IMR-90 (cell line): ENCODE data around the gene S100A4. TPM values are rescaled to one million over a fixed set of nuclear protein-coding genes. Genes with fewer than 3 reads are reported as not detected.

Source experiments
- ATAC-seq: fragments of 200-7000 bp; cut with Tn5 transposase; 2 replicates; pipeline ENCODE4 v1.9.1; 2020; ENCODE audit warnings: low read depth, mild to moderate bottlenecking, moderate library complexity
- BruUV-seq: library from RNA; stranded (reverse); fragments of 400-500 nt; replicated peaks from 2 replicates; lab custom pipeline; 2021; lab: Mats Ljungman, UMichigan
- CTCF ChIA-PET: fragments of 300-600 bp; formaldehyde crosslinking; extraction: SDS; loops from one replicate; lab custom pipeline; 2021; ENCODE audit warnings: antibody characterized with exemption; lab: Yijun Ruan, JAX
- POLR2A ChIA-PET: fragments of 300-600 bp; sonication (Branson Sonifier 250); formaldehyde crosslinking; loops from one replicate; lab custom pipeline; 2022; ENCODE audit warnings: antibody characterized with exemption; ENCODE audit not compliant: unreplicated experiment; lab: Charles Lee
- DNase-seq: peaks from one replicate; pipeline ENCODE4 v3.0.0; 2013
- H2AFZ ChIP-seq: replicated peaks from 2 replicates; pipeline ENCODE3; 2013; ENCODE audit warnings: low read length, mild to moderate bottlenecking; ENCODE audit not compliant: poor library complexity
- H2AK5ac ChIP-seq: 2 replicates; pipeline ENCODE4 v1.6.1; 2013; ENCODE audit warnings: low read depth, low read length, inconsistent platforms
- H2AK9ac ChIP-seq: replicated peaks from 2 replicates; pipeline ENCODE3; 2013; ENCODE audit warnings: mild to moderate bottlenecking, low read depth, low read length, moderate library complexity; ENCODE audit not compliant: poor library complexity
- H2BK120ac ChIP-seq: 2 replicates; pipeline ENCODE4 v1.6.1; 2013; ENCODE audit warnings: low read depth, low read length, inconsistent platforms
- H2BK15ac ChIP-seq: 3 replicates; pipeline ENCODE4 v1.6.1; 2013; ENCODE audit warnings: low read depth, low read length, inconsistent platforms
- H2BK20ac ChIP-seq: 2 replicates; pipeline ENCODE4 v1.6.1; 2013; ENCODE audit warnings: low read depth, mild to moderate bottlenecking, inconsistent platforms, low read length, moderate library complexity
- H2BK5ac ChIP-seq: 2 replicates; pipeline ENCODE4 v1.6.1; 2013; ENCODE audit warnings: mild to moderate bottlenecking, low read depth, low read length, inconsistent platforms; ENCODE audit not compliant: poor library complexity, severe bottlenecking
- H3K14ac ChIP-seq: replicated peaks from 2 replicates; pipeline ENCODE4 v1.6.1; 2013; ENCODE audit warnings: low read depth, low read length, inconsistent platforms
- H3K18ac ChIP-seq: 2 replicates; pipeline ENCODE4 v1.6.1; 2013; ENCODE audit warnings: low read depth, low read length, control low read depth
- H3K23ac ChIP-seq: 2 replicates; pipeline ENCODE4 v1.6.1; 2013; ENCODE audit warnings: low read depth, low read length, inconsistent platforms
- H3K27ac ChIP-seq: 2 replicates; pipeline ENCODE4 v1.5.1; 2013; ENCODE audit warnings: mild to moderate bottlenecking, control low read depth, low read length; ENCODE audit not compliant: insufficient read depth
- H3K27me3 ChIP-seq: 2 replicates; pipeline ENCODE4 v1.6.1; 2013; ENCODE audit warnings: low read length; ENCODE audit not compliant: control insufficient read depth, insufficient read depth
- H3K36me3 ChIP-seq: 2 replicates; pipeline ENCODE4 v1.6.1; 2013; ENCODE audit warnings: low read length, mixed read lengths; ENCODE audit not compliant: control insufficient read depth, insufficient read depth
- H3K4ac ChIP-seq: 2 replicates; pipeline ENCODE4 v1.6.1; 2013; ENCODE audit warnings: low read depth, low read length, inconsistent platforms
- H3K4me1 ChIP-seq: 2 replicates; pipeline ENCODE4 v1.6.1; 2013; ENCODE audit warnings: low read length, mixed read lengths; ENCODE audit not compliant: control insufficient read depth, insufficient read depth
- H3K4me2 ChIP-seq: 2 replicates; pipeline ENCODE4 v1.6.1; 2013; ENCODE audit warnings: low read depth, mild to moderate bottlenecking, control low read depth, low read length, moderate library complexity
- H3K4me3 ChIP-seq: 2 replicates; pipeline ENCODE4 v1.5.1; 2013; ENCODE audit warnings: low read depth, mild to moderate bottlenecking, control low read depth, low read length, moderate library complexity; ENCODE audit not compliant: insufficient read depth
- H3K56ac ChIP-seq: 2 replicates; pipeline ENCODE4 v1.6.1; 2013; ENCODE audit warnings: low read length, inconsistent platforms; ENCODE audit not compliant: insufficient read depth; ENCODE audit errors: extremely low read depth
- H3K79me1 ChIP-seq, 2 experiments: 2 replicates each; pipeline ENCODE4 v1.6.1; 2013; ENCODE audit warnings: low read length in 2 of 2, inconsistent platforms in 1 of 2, low read depth in 1 of 2
- H3K9ac ChIP-seq: 2 replicates; pipeline ENCODE4 v1.6.1; 2013; ENCODE audit warnings: low read depth, low read length, control low read depth
- H3K9me1 ChIP-seq: 2 replicates; pipeline ENCODE4 v1.6.1; 2013; ENCODE audit warnings: low read length, inconsistent platforms; ENCODE audit not compliant: insufficient read depth
- H3K9me3 ChIP-seq: 2 replicates; pipeline ENCODE4 v1.6.1; 2013; ENCODE audit warnings: low read length; ENCODE audit not compliant: control insufficient read depth, insufficient read depth
- H4K20me1 ChIP-seq: 2 replicates; pipeline ENCODE4 v1.6.1; 2013; ENCODE audit warnings: low read length, inconsistent platforms; ENCODE audit not compliant: insufficient read depth
- H4K5ac ChIP-seq: 2 replicates; pipeline ENCODE4 v1.6.1; 2013; ENCODE audit warnings: mild to moderate bottlenecking, low read depth, low read length, control low read depth
- H4K8ac ChIP-seq, 2 experiments: 2 replicates each; pipeline ENCODE4 v1.6.1; 2013; ENCODE audit warnings: low read depth in 2 of 2, low read length in 2 of 2, control low read depth in 1 of 2, inconsistent platforms in 1 of 2
- H4K91ac ChIP-seq: 2 replicates; pipeline ENCODE4 v1.6.1; 2013; ENCODE audit warnings: low read depth, low read length, inconsistent platforms; ENCODE audit not compliant: insufficient read depth
- BHLHE40 ChIP-seq: fragments of 150-350 bp; IDR thresholded peaks from 2 replicates; pipeline ENCODE4 v1.6.1; 2016; ENCODE audit warnings: mild to moderate bottlenecking, low read depth, low read length
- CEBPB ChIP-seq: IDR thresholded peaks from 2 replicates; pipeline ENCODE4 v1.6.1; 2012; ENCODE audit warnings: low read depth, low read length, improper control_type of control experiment
- CHD1 ChIP-seq: IDR thresholded peaks from 2 replicates; pipeline ENCODE4 v1.6.1; 2012; ENCODE audit warnings: low read depth, low read length, improper control_type of control experiment
- CTCF ChIP-seq: conservative IDR thresholded peaks from 2 replicates; pipeline ENCODE4 v1.5.1; 2012; ENCODE audit warnings: mild to moderate bottlenecking, low read depth, low read length, improper control_type of control experiment
- ELK1 ChIP-seq: fragments of 150-350 bp; IDR thresholded peaks from 2 replicates; pipeline ENCODE4 v1.6.1; 2016; ENCODE audit warnings: low read depth, mild to moderate bottlenecking, low read length, moderate library complexity, borderline replicate concordance
- FOS ChIP-seq: fragments of 150-350 bp; IDR thresholded peaks from 2 replicates; pipeline ENCODE4 v1.6.1; 2016; ENCODE audit warnings: low read depth, low read length
- MAZ ChIP-seq: IDR thresholded peaks from 2 replicates; pipeline ENCODE4 v1.6.1; 2012; ENCODE audit warnings: low read depth, mild to moderate bottlenecking, low read length, improper control_type of control experiment, moderate library complexity, borderline replicate concordance
- MXI1 ChIP-seq: IDR thresholded peaks from 2 replicates; pipeline ENCODE4 v1.6.1; 2012; ENCODE audit warnings: low read depth, mild to moderate bottlenecking, low read length, moderate library complexity, borderline replicate concordance
- NFE2L2 ChIP-seq: fragments of 150-350 bp; IDR thresholded peaks from 2 replicates; pipeline ENCODE4 v1.6.1; 2016; ENCODE audit warnings: low read depth, mild to moderate bottlenecking, low read length
- RCOR1 ChIP-seq: IDR thresholded peaks from 2 replicates; pipeline ENCODE4 v1.6.1; 2012; ENCODE audit warnings: mild to moderate bottlenecking, low read length, improper control_type of control experiment; ENCODE audit not compliant: insufficient replicate concordance
- RFX5 ChIP-seq: IDR thresholded peaks from 2 replicates; pipeline ENCODE4 v1.8.0; 2012; ENCODE audit warnings: low read depth, mild to moderate bottlenecking, low read length, moderate library complexity
- SMC3 ChIP-seq: fragments of 150-350 bp; IDR thresholded peaks from 2 replicates; pipeline ENCODE4 v1.6.1; 2016; ENCODE audit warnings: low read depth, mild to moderate bottlenecking, antibody characterized with exemption, low read length, moderate library complexity
- USF2 ChIP-seq: fragments of 150-350 bp; IDR thresholded peaks from 2 replicates; pipeline ENCODE4 v1.6.1; 2017; ENCODE audit warnings: mild to moderate bottlenecking, antibody characterized with exemption, low read length, low read depth
- WGBS, 2 experiments: methylation state at CpG; one replicate each; pipeline versions ENCODE4 v1.1.5 to v1.1.7; 2013; ENCODE audit warnings: missing lambda C conversion rate in 2 of 2; ENCODE audit not compliant: insufficient read length in 1 of 2; ENCODE audit errors: extremely low coverage in 2 of 2; 5-methylcytosine and 5-hydroxymethylcytosine counted together
- dilution Hi-C: fragments of 300-500 bp; cut with HindIII; formaldehyde crosslinking; loops from one replicate; pipeline ENCODE4 v1.14.3; 2018; ENCODE audit warnings: low sequenced_read_pairs; ENCODE audit not compliant: unreplicated experiment
- in situ Hi-C: fragments of 300-500 bp; cut with MboI; formaldehyde crosslinking; loops from 3 replicates; pipeline ENCODE4 v1.14.3; 2019; ENCODE audit warnings: low sequenced_read_pairs, inconsistent platforms, mixed read lengths
- intact Hi-C: fragments of 100-400 bp; cut with micrococcal nuclease; formaldehyde crosslinking; loops from 2 replicates; pipeline ENCODE4 v1.10.0; 2022
- polyA plus RNA-seq, 3 experiments: library from polyadenylated mRNA; depleted of rRNA; stranded (reverse); fragments of >200 nt; gene quantifications; 2 replicates each; pipeline ENCODE4 v1.2.3, GENCODE V29; 2012; ENCODE audit warnings: low replicate concordance in 1 of 3
- total RNA-seq: library from RNA; depleted of rRNA; stranded (reverse); fragments of >200 nt; gene quantifications from 2 replicates; pipeline ENCODE4 v1.2.3, GENCODE V29; 2012

S100A4 gene
- total and polyA plus RNA-seq, 2 of the 4 experiments (the other 2 are of a cell fraction) = 5.6 to 16.6 TPM

- in situ Hi-C loops = loop anchor here (25.0 kb wide), 1 partner anchor 412 kb away; the partner anchor contains the start of genes CREB3L4, CRTC2 and SLC39A1
- peaks cover 45% of the 10 kb centered on the region for H3K4me1 ChIP-seq
- H4K5ac ChIP-seq = peak overlapping the region; percentile 50
- TF ChIP-seq RFX5 (no peak), BHLHE40 (no peak), ELK1 (no peak), RCOR1 (no peak), CHD1 (no peak), CEBPB (no peak), CTCF (no peak), USF2 (no peak), SMC3 (no peak), NFE2L2 (no peak), MAZ (no peak), FOS (no peak), MXI1 (no peak)
Measured at GRCh38 chr1:153549741-153550397, 4.3 kb upstream of the S100A4 start.

More at GRCh38 chr1:153549741-153550397, 4.3 kb upstream of the S100A4 start:
- Histone ChIP-seq H3K36me3 (no peaks in the 10 kb centered on the region), H4K91ac (peak overlapping the region; percentile 93), H2AK9ac (peak overlapping the region; percentile 96), H3K9ac (peak overlapping the region; percentile 22; the same call in 1 of the 2 replicates), H2AFZ (peak overlapping the region; percentile 83), H3K23ac (peak overlapping the region; percentile 80; the same call in 1 of the 2 replicates), H3K9me1 (peaks cover 62% of the 10 kb centered on the region), H3K18ac (peak overlapping the region; percentile 77), H3K4ac (peak overlapping the region; percentile 96), H4K8ac (peak overlapping the region; percentile 36 to 87), H3K14ac (peak overlapping the region; percentile 35), H3K56ac (peak overlapping the region; percentile 1; the same call in 1 of the 2 replicates), H2BK20ac (peak overlapping the region; percentile 94), H3K79me1 (peaks cover 0 to 30% of the 10 kb centered on the region in 2 experiments; a peak in 3 of 4 replicates), H4K20me1 (no peaks in the 10 kb centered on the region), H2BK120ac (peak overlapping the region; percentile 97), H3K4me3 (no peak overlapping the region), H2BK15ac (peak overlapping the region; percentile 90; the same call in 2 of the 3 replicates), H3K4me2 (no peak overlapping the region), H3K27me3 (no peaks in the 10 kb centered on the region), H3K27ac (peak overlapping the region; percentile 5), H2AK5ac (peak overlapping the region; percentile 96), H2BK5ac (peak overlapping the region; percentile 42), H3K9me3 (no peaks in the 10 kb centered on the region)
- ChIA-PET CTCF (interaction anchor here (1.2 kb wide), 1 partner anchor 18 kb away, joined by 4 read pairs; no protein-coding TSS in a partner anchor), POLR2A (interaction anchor here (1.6 kb wide), 2 partner anchors 14 kb away, joined by 4 to 14 read pairs; partner anchors contain the start of gene S100A6)
- no peak for ATAC-seq
- no TSS peak for BruUV-seq
- intact Hi-C loops (loop anchor here (2.0 kb wide), 1 partner anchor 17 kb away; no protein-coding TSS in a partner anchor), dilution Hi-C loops (no loop called here)
- DNase-seq = no peak
- WGBS, 2 experiments = 86% methylated on average over 1 of the region's 6 CpGs; no CpG with 5 or more reads in 1 of the 2 experiments
